GM19463 (cell line): Measurements from ENCODE around the gene RNF151.
"Not testable (repeated sequence)": the region's sequence is repeated elsewhere in the genome, so short reads cannot be mapped to it uniquely, and the experiment has no call there.

Experiments
- ATAC-seq: cut with Tn5 transposase; IDR thresholded peaks from one replicate; pipeline ENCODE4 v1.9.1; 2021; ENCODE audit warnings: mild to moderate bottlenecking, moderate library complexity; ENCODE audit not compliant: unreplicated experiment

The RNF151 gene

GRCh38 chr16:2004795-2005517 is 38.3 kb downstream of the RNF151 start:
- ATAC-seq: no peak

DNA sequence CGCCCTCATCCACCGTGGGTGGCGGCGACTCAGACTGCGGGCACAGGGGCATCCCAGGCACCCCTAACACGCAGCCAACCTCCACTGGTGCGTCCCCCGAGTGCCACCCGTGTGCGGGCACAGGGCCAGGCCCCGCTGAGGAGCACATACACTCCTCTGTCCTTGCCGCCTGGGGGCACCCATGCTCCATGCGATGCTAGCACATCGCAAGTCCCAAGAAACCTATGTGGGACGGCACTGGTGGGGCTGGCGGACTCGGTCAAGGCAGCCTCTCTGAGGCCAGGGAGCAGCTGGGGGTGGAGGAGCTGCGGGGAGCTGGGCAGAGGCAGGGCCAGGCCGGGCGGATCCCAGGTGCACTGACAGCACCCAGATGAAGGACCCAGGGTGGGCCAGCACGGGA is 39.0 kb downstream of the RNF151 start:
- no peak for ATAC-seq

DNA sequence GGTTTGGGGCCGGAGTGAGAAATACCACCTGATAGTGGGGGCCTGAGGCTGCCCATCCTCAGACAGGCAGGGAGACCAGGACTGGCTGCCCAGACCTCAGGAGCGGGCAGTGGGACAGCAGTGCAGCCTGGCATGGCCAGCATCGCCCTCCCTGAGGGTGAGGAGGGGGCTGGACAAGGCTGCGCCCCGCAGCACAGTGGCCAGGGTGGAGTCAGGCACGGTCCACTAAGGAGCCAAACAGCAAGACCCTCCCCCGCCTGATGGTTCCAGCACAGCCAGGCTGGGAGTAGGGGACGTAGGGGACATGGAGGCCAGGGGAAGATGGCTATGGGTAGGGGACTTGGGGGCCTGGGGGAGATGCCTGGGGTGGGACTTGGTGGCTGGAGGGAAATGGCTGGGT is 39.7 kb downstream of the RNF151 start:
- no peak for ATAC-seq

GRCh38 chr16:2007081-2007836 is 40.6 kb downstream of the RNF151 start:
- ATAC-seq: no peak

- ATAC-seq: no peak
These were observed 41.4 kb downstream of the RNF151 start for GRCh38 chr16:2008009-2008526.

DNA sequence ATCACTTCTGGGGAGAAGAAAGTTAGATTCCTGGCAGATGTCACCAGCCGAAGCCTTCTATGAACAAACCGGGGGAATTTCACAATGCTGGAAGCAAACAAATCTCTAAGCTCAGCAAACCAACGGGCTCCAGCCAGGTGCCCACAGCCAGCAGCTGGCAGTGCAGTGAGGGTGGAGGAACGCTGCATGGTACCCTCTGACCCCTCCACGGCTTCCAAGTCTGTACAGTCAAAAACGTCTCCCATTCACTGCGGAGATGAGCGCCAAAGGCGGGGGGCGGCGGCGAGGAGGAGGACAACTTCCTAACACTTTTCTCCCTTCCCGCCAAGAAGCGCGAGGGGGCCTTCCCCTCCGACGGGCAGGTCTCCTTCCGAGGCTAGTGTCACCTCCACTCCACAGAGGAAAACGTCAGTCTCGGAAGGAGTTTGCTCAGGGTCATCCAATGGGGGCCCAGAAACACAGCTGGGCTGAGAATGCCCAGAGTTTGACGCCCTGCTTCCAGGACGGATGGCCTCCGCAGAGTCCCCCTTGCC is 42.0 kb downstream of the RNF151 start:
- ATAC-seq: no peak

GRCh38 chr16:2009164-2009711 is 42.6 kb downstream of the RNF151 start:
- peak; percentile 26 for ATAC-seq

GRCh38 chr16:2009791-2010510 is 43.3 kb downstream of the RNF151 start, which contains the start of gene ZNF598:
ZNF598 (minus strand) TSS chr16:2009821.
- peak; percentile 90 for ATAC-seq

DNA sequence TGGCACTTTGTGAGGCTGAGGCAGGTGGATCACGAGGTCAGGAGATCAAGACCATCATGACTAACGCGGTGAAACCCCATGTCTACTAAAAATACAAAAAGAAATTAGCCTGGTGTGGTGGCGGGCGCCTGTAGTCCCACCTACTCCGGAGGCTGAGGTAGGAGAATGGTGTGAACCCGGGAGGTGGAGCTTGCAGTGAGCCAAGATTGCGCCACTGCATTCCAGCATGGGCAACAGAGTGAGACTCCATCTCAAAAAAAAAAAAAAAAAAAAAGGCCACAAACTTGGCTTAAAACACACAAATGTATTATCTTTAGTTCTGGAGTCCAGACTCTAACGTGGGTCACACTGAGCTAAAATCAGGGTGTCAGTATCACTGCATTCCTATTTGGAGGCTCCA is 45.1 kb downstream of the RNF151 start:
- not testable (repeated sequence) for ATAC-seq

DNA sequence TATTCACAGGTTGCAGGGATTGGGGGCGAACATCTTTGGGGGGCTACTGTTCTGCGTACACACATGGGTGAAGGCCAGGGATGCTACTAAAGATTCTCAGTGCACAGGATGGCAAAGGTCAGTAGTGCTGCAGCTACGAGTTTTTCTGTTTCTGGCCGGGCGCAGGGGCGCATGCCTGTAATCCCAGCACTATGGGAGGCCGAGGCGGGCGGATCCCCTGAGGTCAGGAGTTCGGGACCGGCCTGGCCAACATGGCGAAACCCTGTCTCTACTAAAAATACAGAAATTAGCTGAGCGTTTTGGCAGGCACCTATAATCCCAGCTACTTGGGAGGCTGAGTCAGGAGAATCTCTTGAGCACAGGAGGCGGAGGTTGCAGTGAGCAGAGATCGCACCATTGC is 46.9 kb downstream of the RNF151 start:
- no peak for ATAC-seq

DNA sequence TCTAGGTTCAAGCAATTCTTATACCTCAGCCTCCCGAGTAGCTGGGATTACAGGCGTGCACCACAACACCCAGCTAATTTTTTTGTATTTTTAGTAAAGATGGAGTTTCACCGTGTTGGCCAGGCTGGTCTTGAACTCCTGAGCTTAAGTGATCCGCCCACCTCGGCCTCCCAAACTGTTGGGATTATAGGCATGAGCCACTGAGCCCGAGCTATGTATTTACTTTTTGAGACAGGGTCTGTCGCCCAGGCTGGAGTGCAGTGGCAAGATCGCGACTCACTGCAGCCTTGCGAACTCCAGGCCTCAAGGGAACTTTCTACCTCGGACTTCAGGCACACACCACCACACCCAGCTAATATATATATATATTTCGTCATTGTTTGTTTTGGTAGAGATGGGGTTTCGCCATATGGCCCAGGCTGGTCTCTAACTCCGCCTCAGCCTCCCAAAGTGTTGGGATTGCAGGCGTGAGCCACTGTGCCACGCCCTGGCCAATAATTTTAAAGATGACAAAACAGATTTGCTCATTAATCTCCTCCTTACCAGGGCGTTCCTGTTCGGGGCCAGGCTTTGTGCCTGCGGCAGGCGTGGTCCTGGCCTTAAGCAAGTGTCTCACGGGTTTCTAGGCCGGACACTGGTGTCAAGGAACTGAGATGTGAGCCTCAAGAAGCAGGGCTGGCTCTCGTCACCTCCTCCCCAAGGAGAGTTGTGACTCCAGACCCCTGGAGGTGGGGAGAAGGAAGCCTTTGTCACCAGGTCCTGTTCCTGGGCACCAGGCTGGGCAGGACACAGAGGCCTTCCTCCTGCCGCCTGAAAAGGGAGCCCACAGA is 48.7 kb downstream of the RNF151 start:
- ATAC-seq: no peak

DNA sequence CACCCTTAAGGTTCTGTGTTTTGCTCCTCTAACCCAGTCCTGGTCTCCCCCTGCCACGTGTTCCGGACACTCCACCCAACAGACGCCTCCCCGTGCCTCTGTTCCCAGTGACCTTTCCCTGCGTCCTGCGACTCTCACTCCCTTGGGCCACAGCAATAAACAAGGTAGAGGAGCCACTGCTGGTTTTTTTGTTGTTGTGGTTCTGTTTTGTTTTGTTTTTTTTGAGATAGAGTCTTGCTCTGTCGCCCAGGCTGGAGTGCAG is 49.2 kb downstream of the RNF151 start:
- ATAC-seq: no peak

DNA sequence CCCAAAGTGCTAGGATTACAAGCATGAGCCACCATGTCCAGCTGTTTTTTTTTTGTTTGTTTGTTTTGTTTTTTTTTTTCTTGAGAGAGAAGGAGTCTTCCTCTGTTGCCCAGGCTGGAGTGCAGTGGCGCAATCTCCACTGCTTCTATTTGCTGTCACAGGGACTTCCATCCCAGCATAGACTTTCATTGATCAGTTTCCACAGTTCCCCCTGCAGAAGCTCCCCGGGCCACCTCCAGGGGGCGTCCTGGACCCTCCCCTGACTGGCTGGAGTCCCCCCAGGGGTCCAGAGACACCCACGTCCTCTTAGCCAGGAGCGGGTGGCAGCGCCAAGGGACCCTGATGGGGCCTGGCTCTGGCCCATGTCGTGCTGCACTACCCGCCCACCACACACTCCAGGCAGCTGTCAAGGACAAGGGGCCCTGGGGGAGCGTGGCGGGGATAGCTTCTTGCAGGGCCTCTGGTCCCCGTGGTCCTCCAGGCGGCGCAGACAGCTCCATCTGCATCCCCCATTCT is 49.8 kb downstream of the RNF151 start:
- no peak for ATAC-seq
